ENCODE measurements around the gene TMEM131. TPM values are rescaled to one million over a fixed set of nuclear protein-coding genes. Genes with fewer than 3 reads are reported as not detected.

Gene TMEM131
- total RNA-seq, 1 donor from 2014 or later: 31.7 TPM

GRCh38 chr2:98020516-98020915, 24.8 kb upstream of the TMEM131 start:
- TF ChIP-seq CTCF (IDR thresholded peaks at IDR 0.05; ENCODE audit: unreplicated experiment): no peak
- H3K27ac Mint-ChIP-seq (ENCODE audit: unreplicated experiment): no peak overlapping the region
- no peaks in the 10 kb centered on the region for H3K27me3 Mint-ChIP-seq (ENCODE audit: unreplicated experiment)
- H3K4me1 Mint-ChIP-seq (ENCODE audit: unreplicated experiment): no peaks in the 10 kb centered on the region
- peaks cover 4% of the 10 kb centered on the region for H3K36me3 Mint-ChIP-seq (ENCODE audit: low read depth, unreplicated experiment)
- DNase-seq (ENCODE audit: low spot score): no peak
- no peaks in the 10 kb centered on the region for H3K9me3 Mint-ChIP-seq (ENCODE audit: unreplicated experiment)
- H3K4me3 Mint-ChIP-seq (ENCODE audit: unreplicated experiment): no peak overlapping the region

GRCh38 chr2:98016908-98017670, 21.3 kb upstream of the TMEM131 start:
- Mint-ChIP-seq H3K4me1 (ENCODE audit: unreplicated experiment) (no peaks in the 10 kb centered on the region), H3K27ac (ENCODE audit: unreplicated experiment) (no peak overlapping the region)

GRCh38 chr2:98015671-98016070, 19.9 kb upstream of the TMEM131 start:
- no peaks in the 10 kb centered on the region for H3K27me3 Mint-ChIP-seq (ENCODE audit: unreplicated experiment)
- no peak for TF ChIP-seq CTCF (IDR thresholded peaks at IDR 0.05; ENCODE audit: unreplicated experiment)
- no peaks in the 10 kb centered on the region for H3K9me3 Mint-ChIP-seq (ENCODE audit: unreplicated experiment)
- no peak for DNase-seq (ENCODE audit: low spot score)
- H3K36me3 Mint-ChIP-seq (ENCODE audit: low read depth, unreplicated experiment): no peaks in the 10 kb centered on the region
- H3K27ac Mint-ChIP-seq (ENCODE audit: unreplicated experiment): no peak overlapping the region
- no peaks in the 10 kb centered on the region for H3K4me1 Mint-ChIP-seq (ENCODE audit: unreplicated experiment)
- H3K4me3 Mint-ChIP-seq (ENCODE audit: unreplicated experiment): no peak overlapping the region

More at GRCh38 chr2:98016908-98017670, 21.3 kb upstream of the TMEM131 start:
- Mint-ChIP-seq H3K9me3 (ENCODE audit: unreplicated experiment) (no peaks in the 10 kb centered on the region), H3K36me3 (ENCODE audit: low read depth, unreplicated experiment) (no peaks in the 10 kb centered on the region), H3K4me3 (ENCODE audit: unreplicated experiment) (no peak overlapping the region), H3K27me3 (ENCODE audit: unreplicated experiment) (no peaks in the 10 kb centered on the region)
- DNase-seq (ENCODE audit: low spot score): no peak
- no peak for TF ChIP-seq CTCF (IDR thresholded peaks at IDR 0.05; ENCODE audit: unreplicated experiment)

- Mint-ChIP-seq H3K4me1 (ENCODE audit: unreplicated experiment) (no peaks in the 10 kb centered on the region), H3K9me3 (ENCODE audit: unreplicated experiment) (no peaks in the 10 kb centered on the region), H3K4me3 (ENCODE audit: unreplicated experiment) (no peak overlapping the region), H3K36me3 (ENCODE audit: low read depth, unreplicated experiment) (no peaks in the 10 kb centered on the region), H3K27ac (ENCODE audit: unreplicated experiment) (no peak overlapping the region), H3K27me3 (ENCODE audit: unreplicated experiment) (no peaks in the 10 kb centered on the region)
- DNase-seq (ENCODE audit: low spot score): no peak
- no peak for TF ChIP-seq CTCF (IDR thresholded peaks at IDR 0.05; ENCODE audit: unreplicated experiment)
Observed at GRCh38 chr2:98014379-98014778, 18.6 kb upstream of the TMEM131 start.

- Mint-ChIP-seq H3K27me3 (ENCODE audit: unreplicated experiment) (no peaks in the 10 kb centered on the region), H3K4me3 (ENCODE audit: unreplicated experiment) (no peak overlapping the region), H3K9me3 (ENCODE audit: unreplicated experiment) (no peaks in the 10 kb centered on the region), H3K4me1 (ENCODE audit: unreplicated experiment) (no peaks in the 10 kb centered on the region), H3K36me3 (ENCODE audit: low read depth, unreplicated experiment) (no peaks in the 10 kb centered on the region), H3K27ac (ENCODE audit: unreplicated experiment) (no peak overlapping the region)
- no peak for DNase-seq (ENCODE audit: low spot score)
- TF ChIP-seq CTCF (IDR thresholded peaks at IDR 0.05; ENCODE audit: unreplicated experiment): no peak
Observed at GRCh38 chr2:98013407-98014042, 17.8 kb upstream of the TMEM131 start.
